ENCODE results near the gene PDE6G.

DNA sequence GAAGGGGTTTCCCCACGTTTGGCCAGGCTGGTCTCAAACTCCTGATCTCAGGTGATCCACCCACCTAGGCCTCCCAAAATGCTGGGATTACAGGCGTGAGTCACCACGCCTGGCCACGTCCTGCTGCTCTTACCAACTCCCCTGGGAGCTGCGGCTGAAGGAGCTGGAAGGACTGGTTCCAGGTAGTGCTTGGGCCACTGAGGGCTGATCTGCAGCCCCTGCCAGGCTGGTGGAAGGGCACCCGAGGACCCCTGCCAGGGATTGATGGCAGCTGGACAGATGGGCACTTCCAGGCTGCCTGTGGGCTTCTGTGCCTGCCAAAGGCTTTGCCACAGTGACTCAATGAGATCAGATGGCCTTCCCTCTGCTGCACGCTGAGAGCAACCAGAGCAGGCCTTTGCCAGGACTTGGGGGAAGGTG is 7.7 kb upstream of the PDE6G start:
- TF ChIP-seq, protein P1, sequence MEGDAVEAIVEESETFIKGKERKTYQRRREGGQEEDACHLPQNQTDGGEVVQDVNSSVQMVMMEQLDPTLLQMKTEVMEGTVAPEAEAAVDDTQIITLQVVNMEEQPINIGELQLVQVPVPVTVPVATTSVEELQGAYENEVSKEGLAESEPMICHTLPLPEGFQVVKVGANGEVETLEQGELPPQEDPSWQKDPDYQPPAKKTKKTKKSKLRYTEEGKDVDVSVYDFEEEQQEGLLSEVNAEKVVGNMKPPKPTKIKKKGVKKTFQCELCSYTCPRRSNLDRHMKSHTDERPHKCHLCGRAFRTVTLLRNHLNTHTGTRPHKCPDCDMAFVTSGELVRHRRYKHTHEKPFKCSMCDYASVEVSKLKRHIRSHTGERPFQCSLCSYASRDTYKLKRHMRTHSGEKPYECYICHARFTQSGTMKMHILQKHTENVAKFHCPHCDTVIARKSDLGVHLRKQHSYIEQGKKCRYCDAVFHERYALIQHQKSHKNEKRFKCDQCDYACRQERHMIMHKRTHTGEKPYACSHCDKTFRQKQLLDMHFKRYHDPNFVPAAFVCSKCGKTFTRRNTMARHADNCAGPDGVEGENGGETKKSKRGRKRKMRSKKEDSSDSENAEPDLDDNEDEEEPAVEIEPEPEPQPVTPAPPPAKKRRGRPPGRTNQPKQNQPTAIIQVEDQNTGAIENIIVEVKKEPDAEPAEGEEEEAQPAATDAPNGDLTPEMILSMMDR (IDR thresholded peaks at IDR 0.05) = no peak
- no peak for TF ChIP-seq POLR2A (IDR thresholded peaks at IDR 0.05)

All from body of pancreas (tissue), 4 donors.